Esophagus (tissue), 2 donors: ENCODE data around the gene NUDT22. TPM values are rescaled to one million over a fixed set of nuclear protein-coding genes. Genes with fewer than 3 reads are reported as not detected.

Experiments used
- H3K27ac ChIP-seq, 2 donors: one replicate each; pipeline ENCODE4 v1.5.1; 2013; ENCODE audit warnings: low read depth in 2 of 2, mild to moderate bottlenecking in 2 of 2, inconsistent platforms in 1 of 2, low read length in 1 of 2, moderate library complexity in 1 of 2
- H3K27me3 ChIP-seq, 2 donors: one replicate each; pipeline ENCODE4 v1.6.1; 2013; ENCODE audit warnings: low read length in 2 of 2, control low read depth in 1 of 2, mild to moderate bottlenecking in 1 of 2; ENCODE audit not compliant: insufficient read depth in 2 of 2, control insufficient read depth in 1 of 2
- H3K36me3 ChIP-seq, 2 donors: one replicate each; pipeline ENCODE4 v1.6.1; 2013; ENCODE audit warnings: low read length in 1 of 2; ENCODE audit not compliant: control insufficient read depth in 2 of 2, insufficient read depth in 2 of 2
- H3K4me1 ChIP-seq, 2 donors: one replicate each; pipeline ENCODE4 v1.6.1; 2013; ENCODE audit warnings: low read length in 1 of 2; ENCODE audit not compliant: control insufficient read depth in 2 of 2, insufficient read depth in 2 of 2
- H3K4me3 ChIP-seq, 2 donors: one replicate each; pipeline ENCODE4 v1.5.1; 2013; ENCODE audit warnings: low read length in 2 of 2, mild to moderate bottlenecking in 2 of 2, low read depth in 1 of 2, moderate library complexity in 1 of 2
- H3K9me3 ChIP-seq, 2 donors: one replicate each; pipeline ENCODE4 v1.6.1; 2013; ENCODE audit warnings: mild to moderate bottlenecking in 2 of 2, low read depth in 1 of 2, low read length in 1 of 2, moderate library complexity in 1 of 2; ENCODE audit not compliant: control insufficient read depth in 2 of 2, insufficient read depth in 1 of 2
- WGBS, 2 donors: extraction: QIAGEN DNeasy Blood & Tissue Kit; methylation state at CpG; one replicate each; pipeline ENCODE4 v1.1.7; 2013; 5-methylcytosine and 5-hydroxymethylcytosine counted together
- polyA plus RNA-seq, 2 donors: library from polyadenylated mRNA; stranded (reverse); fragments of 200-250 nt; gene quantifications; one replicate each; pipeline ENCODE4 v1.2.3, GENCODE V29; 2013
- donor health status: healthy with polysubstance abuse.
- donor health status: Bipolar disorder and iron deficiency.

Gene NUDT22
- polyA plus RNA-seq, 2 donors = 49.5 to 55.1 TPM

GRCh38 chr11:64258946-64259532 is 33.0 kb downstream of the NUDT22 start:
- H3K27me3 ChIP-seq = no peaks in the 10 kb centered on the region
- H3K9me3 ChIP-seq = no peaks in the 10 kb centered on the region
- H3K4me1 ChIP-seq = no peaks in the 10 kb centered on the region
- no peak overlapping the region for H3K4me3 ChIP-seq
- 91 to 93% methylated on average over 27 to 32 of the region's 32 CpGs for WGBS, 2 donors
- peaks cover 14 to 77% of the 10 kb centered on the region in 2 donors for H3K36me3 ChIP-seq
- no peak overlapping the region for H3K27ac ChIP-seq

- WGBS, 2 donors = 79 to 81% methylated on average over 4 of the region's 4 CpGs
- Histone ChIP-seq H3K36me3 (peaks cover 18 to 75% of the 10 kb centered on the region in 2 donors), H3K4me3 (no peak overlapping the region)
Observed at GRCh38 chr11:64259533-64260067, 33.5 kb downstream of the NUDT22 start.

GRCh38 chr11:64260147-64260708 is 34.2 kb downstream of the NUDT22 start:
- Histone ChIP-seq H3K9me3 (no peaks in the 10 kb centered on the region), H3K4me3 (no peak overlapping the region), H3K4me1 (no peaks in the 10 kb centered on the region), H3K36me3 (peaks cover 18 to 73% of the 10 kb centered on the region in 2 donors), H3K27ac (no peak overlapping the region), H3K27me3 (no peaks in the 10 kb centered on the region)
- WGBS, 2 donors = 91 to 94% methylated on average over 6 of the region's 6 CpGs

More at GRCh38 chr11:64259533-64260067, 33.5 kb downstream of the NUDT22 start:
- no peaks in the 10 kb centered on the region for H3K27me3 ChIP-seq
- H3K4me1 ChIP-seq = no peaks in the 10 kb centered on the region
- H3K9me3 ChIP-seq = no peaks in the 10 kb centered on the region
- H3K27ac ChIP-seq = no peak overlapping the region

- Histone ChIP-seq H3K36me3 (peaks cover 16 to 73% of the 10 kb centered on the region in 2 donors), H3K27ac (no peak overlapping the region), H3K4me3 (no peak overlapping the region), H3K27me3 (no peaks in the 10 kb centered on the region), H3K9me3 (no peaks in the 10 kb centered on the region), H3K4me1 (no peaks in the 10 kb centered on the region)
- WGBS, 2 donors = 86 to 88% methylated on average over 18 of the region's 18 CpGs
Observed at GRCh38 chr11:64261556-64262080, 35.5 kb downstream of the NUDT22 start.

- Histone ChIP-seq H3K4me3 (no peak overlapping the region), H3K27ac (no peak overlapping the region), H3K27me3 (no peaks in the 10 kb centered on the region), H3K36me3 (peaks cover 15 to 75% of the 10 kb centered on the region in 2 donors), H3K4me1 (peaks cover 0 to 5% of the 10 kb centered on the region in 2 donors), H3K9me3 (no peaks in the 10 kb centered on the region)
- 92% methylated on average over 42 of the region's 42 CpGs for WGBS, 2 donors
Observed at GRCh38 chr11:64262271-64263002, 36.4 kb downstream of the NUDT22 start.

- Histone ChIP-seq H3K4me3 (no peak overlapping the region), H3K36me3 (peaks cover 15 to 72% of the 10 kb centered on the region in 2 donors), H3K27me3 (no peaks in the 10 kb centered on the region), H3K9me3 (no peaks in the 10 kb centered on the region), H3K4me1 (peaks cover 0 to 10% of the 10 kb centered on the region in 2 donors), H3K27ac (no peak overlapping the region)
- WGBS, 2 donors = 78 to 82% methylated on average over 29 of the region's 29 CpGs
Observed at GRCh38 chr11:64263021-64263946, 37.2 kb downstream of the NUDT22 start.

- Histone ChIP-seq H3K4me3 (no peak overlapping the region), H3K4me1 (peaks cover 4 to 16% of the 10 kb centered on the region in 2 donors), H3K9me3 (no peaks in the 10 kb centered on the region), H3K36me3 (peaks cover 13 to 66% of the 10 kb centered on the region in 2 donors), H3K27ac (no peak overlapping the region), H3K27me3 (no peaks in the 10 kb centered on the region)
- WGBS, 2 donors = 93 to 95% methylated on average over 8 of the region's 8 CpGs
Observed at GRCh38 chr11:64263947-64264317, 37.9 kb downstream of the NUDT22 start.

GRCh38 chr11:64264371-64264852 is 38.3 kb downstream of the NUDT22 start:
- H3K4me1 ChIP-seq = peaks cover 4 to 20% of the 10 kb centered on the region in 2 donors
- H3K36me3 ChIP-seq = peaks cover 11 to 62% of the 10 kb centered on the region in 2 donors
- no peaks in the 10 kb centered on the region for H3K27me3 ChIP-seq
- no peak overlapping the region for H3K4me3 ChIP-seq
- WGBS, 2 donors = 82 to 92% methylated on average over 10 of the region's 10 CpGs
- no peak overlapping the region for H3K27ac ChIP-seq
- H3K9me3 ChIP-seq = no peaks in the 10 kb centered on the region
